OCI-LY7 (cell line): ENCODE measurements around the gene ITGA5. TPM values are rescaled to one million over a fixed set of nuclear protein-coding genes. Genes with fewer than 3 reads are reported as not detected.

ENCODE experiments used
- BruUV-seq: library from RNA; stranded (reverse); fragments of 400-500 nt; replicated peaks from 2 replicates; lab custom pipeline; 2021; lab: Mats Ljungman, UMichigan
- CTCF ChIA-PET: fragments of 300-600 bp; sonication (Branson Sonifier 250); formaldehyde crosslinking; loops from one replicate; lab custom pipeline; 2022; ENCODE audit warnings: antibody characterized with exemption; ENCODE audit not compliant: unreplicated experiment; lab: Charles Lee
- POLR2A ChIA-PET: fragments of 300-600 bp; sonication (Branson Sonifier 250); formaldehyde crosslinking; loops from one replicate; lab custom pipeline; 2022; ENCODE audit warnings: antibody characterized with exemption; lab: Charles Lee
- DNase-seq: peaks from one replicate; pipeline ENCODE4 v3.0.0-alpha.2; 2015; ENCODE audit warnings: low spot score
- H2AFZ ChIP-seq: fragments of 200-600 bp; sonication (generic), shearing (Covaris generic); 2 replicates; pipeline ENCODE4 v1.6.1; 2014; ENCODE audit warnings: mild to moderate bottlenecking, antibody characterized with exemption, low read length, moderate library complexity
- H3K27ac ChIP-seq: fragments of 200-600 bp; sonication (generic); 2 replicates; pipeline ENCODE4 v1.5.1; 2014; ENCODE audit warnings: mixed run types, low read depth, mild to moderate bottlenecking, moderate library complexity, low read length, inconsistent platforms; ENCODE audit not compliant: poor library complexity, severe bottlenecking
- H3K36me3 ChIP-seq: fragments of 200-600 bp; sonication (generic); 2 replicates; pipeline ENCODE4 v1.6.1; 2014; ENCODE audit warnings: mild to moderate bottlenecking, antibody characterized with exemption, low read length, moderate library complexity, mixed read lengths; ENCODE audit not compliant: insufficient read depth
- H3K4me1 ChIP-seq: fragments of 200-600 bp; sonication (generic); 2 replicates; pipeline ENCODE4 v1.5.1; 2014; ENCODE audit warnings: mild to moderate bottlenecking, low read length; ENCODE audit not compliant: insufficient read depth, poor library complexity, severe bottlenecking
- H3K4me2 ChIP-seq: fragments of 200-600 bp; sonication (generic); 2 replicates; pipeline ENCODE4 v1.6.1; 2014; ENCODE audit warnings: mild to moderate bottlenecking, low read length
- H3K4me3 ChIP-seq: fragments of 200-600 bp; sonication (generic); 2 replicates; pipeline ENCODE4 v1.5.1; 2014; ENCODE audit warnings: mild to moderate bottlenecking, low read depth, low read length; ENCODE audit not compliant: poor library complexity, severe bottlenecking
- H3K79me2 ChIP-seq: fragments of 200-600 bp; sonication (generic); 2 replicates; pipeline ENCODE4 v1.6.1; 2016; ENCODE audit warnings: low read depth, mild to moderate bottlenecking, low read length, moderate library complexity, mixed read lengths; ENCODE audit not compliant: insufficient read depth
- H3K9me2 ChIP-seq: fragments of 200-600 bp; sonication (generic); 2 replicates; pipeline ENCODE4 v1.6.1; 2016; ENCODE audit warnings: mild to moderate bottlenecking, low read length, mixed read lengths; ENCODE audit not compliant: insufficient read depth
- H3K9me3 ChIP-seq: fragments of 200-600 bp; sonication (generic); 2 replicates; pipeline ENCODE4 v1.6.1; 2014; ENCODE audit warnings: mild to moderate bottlenecking, mixed run types, low read length, mixed read lengths
- H4K20me1 ChIP-seq: fragments of 200-600 bp; sonication (generic); 2 replicates; pipeline ENCODE4 v1.6.1; 2014; ENCODE audit warnings: mild to moderate bottlenecking, antibody characterized with exemption, low read length, moderate library complexity, mixed read lengths; ENCODE audit not compliant: insufficient read depth
- EZH2phosphoT487 ChIP-seq: fragments of 200-600 bp; sonication (generic); IDR thresholded peaks from 2 replicates; pipeline ENCODE4 v1.6.1; 2018; ENCODE audit warnings: low read depth, borderline replicate concordance, mild to moderate bottlenecking, mixed run types, antibody characterized with exemption, low read length, moderate library complexity, mixed read lengths
- intact Hi-C: fragments of 100-400 bp; cut with micrococcal nuclease; formaldehyde crosslinking; loops from one replicate; pipeline ENCODE4 v1.10.0; 2022; ENCODE audit not compliant: unreplicated experiment
- total RNA-seq, 2 experiments: library from RNA; depleted of rRNA in 1 of 2; stranded (reverse); fragments of >200 nt in 1 of 2; shearing (Covaris generic) in 1 of 2; gene quantifications; 2 replicates each; pipeline ENCODE4 v1.2.3, GENCODE V29; 2014 to 2022
- TF ChIP-seq, protein P1 (sequence below): fragments of 200-600 bp; sonication (generic); conservative IDR thresholded peaks from 2 replicates; pipeline ENCODE4 v1.5.1; 2014; ENCODE audit warnings: mild to moderate bottlenecking, antibody characterized with exemption, low read length, moderate library complexity, mixed read lengths

ITGA5 gene
- total RNA-seq, 2 experiments from 2014 or later, result 0.06 to 0.34 TPM

DNA sequence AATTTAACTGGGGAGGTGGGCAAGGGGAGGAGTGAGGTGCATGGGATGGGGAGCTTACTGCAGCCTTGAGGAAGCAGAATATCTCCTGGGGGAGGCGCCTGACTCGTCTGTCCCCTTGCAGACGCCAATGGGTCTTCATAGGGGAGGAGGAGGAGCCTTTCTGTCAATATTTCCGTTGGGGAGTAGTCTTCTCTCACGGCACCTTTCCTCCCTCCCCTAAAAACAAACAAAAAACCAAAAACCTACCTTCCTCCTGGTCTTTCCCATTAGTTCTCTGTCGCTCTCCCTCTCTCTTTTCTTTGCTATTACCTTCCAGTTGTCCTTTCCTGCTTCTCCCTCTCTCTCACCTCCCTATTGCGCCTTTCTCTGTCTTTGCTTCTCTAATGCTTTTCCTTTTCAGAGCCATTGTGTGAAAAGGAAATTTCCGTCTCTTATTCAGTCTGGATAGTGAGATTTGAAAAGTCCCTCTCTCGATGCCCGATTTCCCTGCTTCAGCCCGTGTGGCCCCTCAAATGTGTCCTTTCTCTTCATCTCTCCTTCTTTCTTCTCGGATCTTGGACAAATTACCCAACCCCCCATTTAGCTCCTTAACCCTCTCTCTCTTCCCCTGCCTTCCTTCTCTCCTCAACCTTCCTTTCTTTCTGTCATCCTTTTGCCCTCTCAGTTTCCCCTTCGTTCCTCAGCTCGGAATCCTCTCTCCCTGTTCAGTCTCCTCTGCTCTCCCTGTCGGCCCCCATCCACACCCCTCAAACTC, 60.7 kb downstream of the ITGA5 start:
- H4K20me1 ChIP-seq, result no peaks in the 10 kb centered on the region
- no peaks in the 10 kb centered on the region for H3K79me2 ChIP-seq
- H3K36me3 ChIP-seq, result no peaks in the 10 kb centered on the region
- BruUV-seq, result TSS peak; percentile 96
- peaks cover 40% of the 10 kb centered on the region for H3K4me1 ChIP-seq
- peak overlapping the region; percentile 68 for H3K27ac ChIP-seq
- DNase-seq, result peak; percentile 64
- TF ChIP-seq EZH2phosphoT487, result no peak
- TF ChIP-seq, protein P1, sequence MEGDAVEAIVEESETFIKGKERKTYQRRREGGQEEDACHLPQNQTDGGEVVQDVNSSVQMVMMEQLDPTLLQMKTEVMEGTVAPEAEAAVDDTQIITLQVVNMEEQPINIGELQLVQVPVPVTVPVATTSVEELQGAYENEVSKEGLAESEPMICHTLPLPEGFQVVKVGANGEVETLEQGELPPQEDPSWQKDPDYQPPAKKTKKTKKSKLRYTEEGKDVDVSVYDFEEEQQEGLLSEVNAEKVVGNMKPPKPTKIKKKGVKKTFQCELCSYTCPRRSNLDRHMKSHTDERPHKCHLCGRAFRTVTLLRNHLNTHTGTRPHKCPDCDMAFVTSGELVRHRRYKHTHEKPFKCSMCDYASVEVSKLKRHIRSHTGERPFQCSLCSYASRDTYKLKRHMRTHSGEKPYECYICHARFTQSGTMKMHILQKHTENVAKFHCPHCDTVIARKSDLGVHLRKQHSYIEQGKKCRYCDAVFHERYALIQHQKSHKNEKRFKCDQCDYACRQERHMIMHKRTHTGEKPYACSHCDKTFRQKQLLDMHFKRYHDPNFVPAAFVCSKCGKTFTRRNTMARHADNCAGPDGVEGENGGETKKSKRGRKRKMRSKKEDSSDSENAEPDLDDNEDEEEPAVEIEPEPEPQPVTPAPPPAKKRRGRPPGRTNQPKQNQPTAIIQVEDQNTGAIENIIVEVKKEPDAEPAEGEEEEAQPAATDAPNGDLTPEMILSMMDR, result no peak; the same call in 1 of the 2 replicates
- intact Hi-C loops, result loop anchor here (2.0 to 10.0 kb wide), 2 partner anchors 72 to 344 kb away; no protein-coding TSS in a partner anchor
- no peaks in the 10 kb centered on the region for H3K9me2 ChIP-seq
- ChIA-PET CTCF (interaction anchor here (0.6 to 1.2 kb wide), 6 partner anchors 7 to 142 kb away, joined by 3 to 6 read pairs (median 4); partner anchors contain the start of genes CBX5, COPZ1 and HNRNPA1), POLR2A (interaction anchor here (0.5 to 1.6 kb wide), 20 partner anchors 12 to 341 kb away, joined by 3 to 6 read pairs (median 4); partner anchors contain the start of genes CBX5 and HNRNPA1)
- peak overlapping the region; percentile 74 for H3K4me3 ChIP-seq
- H3K4me2 ChIP-seq, result peak overlapping the region; percentile 99
- no peaks in the 10 kb centered on the region for H3K9me3 ChIP-seq
- peak overlapping the region; percentile 62 for H2AFZ ChIP-seq

DNA sequence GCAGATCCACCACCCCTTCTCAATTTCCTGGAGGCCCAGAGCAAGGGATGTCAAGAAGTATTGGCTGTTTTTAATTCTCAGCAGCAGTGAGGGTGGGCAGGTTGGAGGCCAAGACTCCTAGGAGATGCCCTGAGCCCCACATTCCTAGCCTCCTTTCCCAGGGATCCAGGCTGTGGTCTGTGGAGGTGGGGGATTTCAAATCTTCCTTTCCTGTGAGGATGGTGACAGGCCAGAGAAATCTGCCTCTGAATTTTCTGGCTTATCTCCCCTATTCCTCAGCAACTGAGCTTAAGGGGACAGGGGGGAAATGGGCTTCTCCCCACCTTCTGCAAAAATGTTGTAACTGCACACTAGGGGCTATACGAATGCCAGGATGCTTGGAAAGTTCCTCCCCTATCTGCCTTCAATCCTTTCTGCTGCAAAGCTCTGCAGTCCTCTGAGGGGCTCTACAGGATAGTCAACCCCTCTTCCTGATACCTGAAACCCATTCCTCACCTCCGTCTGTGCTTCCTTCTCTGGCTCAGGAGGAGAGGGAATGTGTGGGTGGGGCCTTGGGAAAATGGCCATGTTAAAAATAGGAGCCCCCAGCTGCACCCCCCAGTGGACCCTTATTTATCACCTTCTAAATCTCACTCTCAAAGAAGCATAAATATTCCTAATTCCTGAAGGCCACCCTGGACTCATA, 61.4 kb downstream of the ITGA5 start:
- H3K27ac ChIP-seq, result peak overlapping the region; percentile 68
- BruUV-seq, result no TSS peak
- H4K20me1 ChIP-seq, result no peaks in the 10 kb centered on the region
- peaks cover 35% of the 10 kb centered on the region for H3K4me1 ChIP-seq
- H3K36me3 ChIP-seq, result no peaks in the 10 kb centered on the region
- H3K9me3 ChIP-seq, result no peaks in the 10 kb centered on the region
- ChIA-PET CTCF (interaction anchor here (0.6 to 1.2 kb wide), 4 partner anchors 11 to 77 kb away, joined by 3 to 5 read pairs (median 3); partner anchors contain the start of genes CBX5, COPZ1 and HNRNPA1), POLR2A (interaction anchor here (0.8 to 1.3 kb wide), 6 partner anchors 14 to 139 kb away, joined by 3 to 5 read pairs (median 4); partner anchors contain the start of genes CBX5 and HNRNPA1)
- DNase-seq, result no peak
- peak overlapping the region; percentile 62; the same call in 1 of the 2 replicates for H2AFZ ChIP-seq
- H3K79me2 ChIP-seq, result no peaks in the 10 kb centered on the region
- peak overlapping the region; percentile 99 for H3K4me2 ChIP-seq
- intact Hi-C loops, result loop anchor here (2.0 to 10.0 kb wide), 2 partner anchors 71 to 343 kb away; no protein-coding TSS in a partner anchor
- TF ChIP-seq EZH2phosphoT487, result no peak
- TF ChIP-seq, protein P1, result peak; percentile 32
- H3K9me2 ChIP-seq, result no peaks in the 10 kb centered on the region
- H3K4me3 ChIP-seq, result peak overlapping the region; percentile 74
